Activated naive CD4-positive, alpha-beta T cell treated with anti-CD3 and anti-CD28 coated beads for 36 hours (primary cell): ENCODE data around the gene PLB1. TPM values are rescaled to one million over a fixed set of nuclear protein-coding genes. Genes with fewer than 3 reads are reported as not detected.
"Not testable (repeated sequence)": the region's sequence is repeated elsewhere in the genome, so short reads cannot be mapped to it uniquely, and the experiment has no call there.

Experiments
- CTCF ChIA-PET: fragments of 350-600 bp; sonication (Branson Sonifier 250); formaldehyde crosslinking; loops from one replicate; lab custom pipeline; 2021; ENCODE audit warnings: antibody characterized with exemption; lab: Charles Lee
- DNase-seq: peaks from one replicate; pipeline ENCODE4 v3.0.0-alpha.2; 2020
- H3K27ac Mint-ChIP-seq: one replicate; pipeline ENCODE4 v1.8.0; 2021; ENCODE audit warnings: mild to moderate bottlenecking, mixed read lengths
- H3K27me3 Mint-ChIP-seq: one replicate; pipeline ENCODE4 v1.8.0; 2021; ENCODE audit warnings: low read depth, mixed read lengths
- H3K36me3 Mint-ChIP-seq: one replicate; pipeline ENCODE4 v1.8.0; 2021; ENCODE audit warnings: low read depth, mixed read lengths
- H3K4me1 Mint-ChIP-seq: one replicate; pipeline ENCODE4 v1.8.0; 2021; ENCODE audit warnings: low read depth, mixed read lengths
- H3K4me3 Mint-ChIP-seq: one replicate; pipeline ENCODE4 v1.8.0; 2021; ENCODE audit warnings: mild to moderate bottlenecking, moderate library complexity, mixed read lengths
- H3K9me3 Mint-ChIP-seq: one replicate; pipeline ENCODE4 v1.8.0; 2021; ENCODE audit warnings: mixed read lengths
- intact Hi-C: fragments of 100-400 bp; cut with micrococcal nuclease; formaldehyde crosslinking; loops from one replicate; pipeline ENCODE4 v1.15.1; 2023
- total RNA-seq, 2 experiments: library from RNA; stranded (reverse); gene quantifications; one replicate each; pipeline ENCODE4 v1.2.3, GENCODE V29; 2021

Gene PLB1
- total RNA-seq, 2 experiments from 2014 or later = 1.3 to 1.6 TPM

GRCh38 chr2:28664120-28664842 is 168.4 kb downstream of the PLB1 start:
- Mint-ChIP-seq H3K27me3 (no peaks in the 10 kb centered on the region), H3K4me3 (no peak overlapping the region), H3K9me3 (no peaks in the 10 kb centered on the region), H3K27ac (no peak overlapping the region), H3K4me1 (no peaks in the 10 kb centered on the region), H3K36me3 (no peaks in the 10 kb centered on the region)
- CTCF ChIA-PET = interaction anchor here (0.6 to 1.0 kb wide), 2 partner anchors 69 to 389 kb away, joined by 3 read pairs; no protein-coding TSS in a partner anchor
- no peak for DNase-seq
- intact Hi-C loops = no loop called here

- intact Hi-C loops = no loop called here
- CTCF ChIA-PET = interaction anchor here (0.6 kb wide), 1 partner anchor 611 kb away, joined by 3 read pairs; no protein-coding TSS in a partner anchor
- H3K4me3 Mint-ChIP-seq = no peak overlapping the region
These were observed 169.3 kb downstream of the PLB1 start for GRCh38 chr2:28665041-28665704.

DNA sequence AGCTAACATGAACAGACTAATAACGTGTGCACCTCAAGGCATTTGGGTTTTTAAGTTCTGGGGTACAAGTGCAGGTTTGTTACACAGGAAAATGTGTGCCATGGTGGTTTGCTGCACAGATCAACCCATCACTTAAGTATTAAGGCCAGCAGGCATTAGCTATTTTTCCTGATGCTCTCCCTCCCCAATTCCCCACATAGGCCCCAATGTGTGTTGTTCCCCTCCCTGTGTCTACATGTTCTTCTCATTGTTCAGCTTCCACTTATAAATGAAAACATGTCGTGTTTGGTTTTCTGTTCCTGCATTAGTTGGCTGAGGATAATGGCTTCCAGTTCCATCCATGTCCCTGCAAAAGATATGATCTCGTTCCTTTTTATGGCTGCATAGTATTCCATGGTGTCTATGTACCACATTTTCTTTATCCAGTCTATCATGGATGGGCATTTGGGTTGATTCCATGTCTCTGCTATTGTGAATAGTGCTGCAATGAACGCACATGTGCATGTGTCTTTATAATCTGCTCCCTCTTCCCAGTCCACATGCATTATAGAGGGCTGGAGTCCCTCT is 170.0 kb downstream of the PLB1 start:
- H3K9me3 Mint-ChIP-seq, H3K4me1 Mint-ChIP-seq, H3K27me3 Mint-ChIP-seq, H3K36me3 Mint-ChIP-seq, CTCF ChIA-PET, H3K27ac Mint-ChIP-seq, H3K4me3 Mint-ChIP-seq, DNase-seq, intact Hi-C loops: not testable (repeated sequence)

More at GRCh38 chr2:28665041-28665704, 169.3 kb downstream of the PLB1 start:
- Mint-ChIP-seq H3K27ac (no peak overlapping the region), H3K9me3 (no peaks in the 10 kb centered on the region), H3K27me3 (no peaks in the 10 kb centered on the region), H3K36me3 (no peaks in the 10 kb centered on the region), H3K4me1 (no peaks in the 10 kb centered on the region)
- no peak for DNase-seq

DNA sequence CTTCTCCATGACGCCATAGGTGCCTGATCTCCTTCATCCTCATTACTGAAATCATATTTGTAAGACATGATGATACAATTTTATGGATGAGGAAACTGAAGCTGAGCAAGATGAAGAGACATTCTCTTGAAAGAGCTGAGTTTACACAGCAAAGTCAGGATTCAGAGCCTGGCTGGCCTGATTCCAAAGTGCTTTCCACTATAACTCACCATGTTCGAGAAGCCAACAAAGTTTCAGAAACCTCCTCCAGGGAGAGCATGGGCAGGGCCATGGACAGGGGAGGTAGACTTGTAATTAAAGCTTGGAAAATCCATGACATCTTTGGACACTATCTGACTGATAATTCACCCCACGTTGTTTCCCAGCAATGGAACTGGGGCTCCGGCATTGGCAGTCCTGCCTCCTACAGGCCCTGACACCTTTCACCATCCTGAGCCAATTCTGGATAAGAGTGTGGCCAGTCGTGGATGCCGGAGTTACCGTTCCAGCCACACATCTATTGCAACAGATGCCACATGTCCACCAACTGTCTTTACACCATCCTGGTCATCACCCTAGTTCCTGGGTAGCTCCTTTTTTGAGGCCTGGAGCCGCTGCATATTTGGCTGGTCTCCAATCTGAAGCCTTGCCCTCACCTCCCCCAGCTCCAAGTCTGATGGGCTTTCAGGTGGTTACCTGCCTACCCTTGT is 170.8 kb downstream of the PLB1 start:
- H3K27ac Mint-ChIP-seq = no peak overlapping the region
- intact Hi-C loops = no loop called here
- no peaks in the 10 kb centered on the region for H3K36me3 Mint-ChIP-seq
- no peak for DNase-seq
- CTCF ChIA-PET = no interaction called here
- H3K4me1 Mint-ChIP-seq = no peaks in the 10 kb centered on the region
- no peaks in the 10 kb centered on the region for H3K9me3 Mint-ChIP-seq
- no peak overlapping the region for H3K4me3 Mint-ChIP-seq
- no peaks in the 10 kb centered on the region for H3K27me3 Mint-ChIP-seq

DNA sequence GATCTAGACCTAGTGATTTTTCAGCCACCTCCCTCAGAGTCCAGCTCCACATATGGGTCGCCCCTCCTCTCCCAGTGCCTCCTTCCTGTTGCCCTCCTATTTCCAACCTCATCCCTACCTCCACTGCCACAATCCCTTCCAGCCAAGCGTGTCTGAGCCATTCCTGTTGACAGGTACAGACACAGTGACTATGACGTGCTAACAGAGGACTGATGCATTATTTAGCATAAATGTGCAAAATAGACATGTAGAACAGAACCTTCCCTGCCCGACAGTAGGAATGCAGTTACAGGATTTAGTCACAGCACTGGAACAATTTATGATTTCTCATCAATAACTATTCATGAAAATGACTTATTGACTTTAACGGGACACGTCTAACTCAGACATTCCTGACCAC is 171.4 kb downstream of the PLB1 start:
- Mint-ChIP-seq H3K27ac (no peak overlapping the region), H3K4me3 (no peak overlapping the region), H3K9me3 (peaks cover 4% of the 10 kb centered on the region), H3K4me1 (no peaks in the 10 kb centered on the region), H3K27me3 (no peaks in the 10 kb centered on the region), H3K36me3 (no peaks in the 10 kb centered on the region)
- intact Hi-C loops = no loop called here
- DNase-seq = no peak
- CTCF ChIA-PET = no interaction called here

DNA sequence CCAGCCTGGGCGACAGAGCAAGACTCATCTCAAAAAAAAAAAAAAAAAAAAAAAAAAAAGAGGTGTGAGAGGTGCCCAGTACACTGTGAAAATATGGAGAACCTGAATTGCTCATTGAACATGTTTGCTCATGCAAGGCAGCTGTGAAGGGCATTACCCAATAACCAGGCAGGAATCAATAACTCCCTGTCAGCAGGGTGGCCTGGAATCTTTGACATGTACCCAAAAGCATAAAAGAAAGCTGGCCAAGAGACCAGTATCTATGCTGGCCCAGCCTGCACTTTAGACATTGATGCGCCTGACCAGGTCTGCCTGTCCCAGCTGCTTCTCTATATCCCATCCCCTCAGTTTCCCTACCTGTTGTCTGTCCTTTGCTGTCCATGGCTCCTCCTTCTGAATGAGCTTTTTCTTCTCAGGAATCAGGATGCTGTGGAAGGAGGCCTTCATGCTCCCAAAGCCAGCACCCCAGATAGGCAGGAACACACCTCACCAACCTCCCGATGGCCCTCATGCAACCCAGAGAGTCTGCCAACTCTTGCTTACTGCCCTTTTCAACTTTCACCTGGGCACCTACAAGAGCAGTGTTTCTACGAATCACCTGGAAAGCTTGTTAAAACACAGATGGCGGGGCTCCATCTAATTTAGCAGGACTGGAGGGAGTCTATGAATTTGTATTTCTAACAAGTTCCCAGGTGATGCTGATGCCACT is 172.4 kb downstream of the PLB1 start:
- Mint-ChIP-seq H3K4me1 (no peaks in the 10 kb centered on the region), H3K27me3 (no peaks in the 10 kb centered on the region), H3K27ac (no peak overlapping the region), H3K4me3 (no peak overlapping the region), H3K9me3 (peaks cover 12% of the 10 kb centered on the region), H3K36me3 (no peaks in the 10 kb centered on the region)
- CTCF ChIA-PET = interaction anchor here (0.9 kb wide), 1 partner anchor 74 kb away, joined by 3 read pairs; no protein-coding TSS in a partner anchor
- no peak for DNase-seq
- intact Hi-C loops = no loop called here

DNA sequence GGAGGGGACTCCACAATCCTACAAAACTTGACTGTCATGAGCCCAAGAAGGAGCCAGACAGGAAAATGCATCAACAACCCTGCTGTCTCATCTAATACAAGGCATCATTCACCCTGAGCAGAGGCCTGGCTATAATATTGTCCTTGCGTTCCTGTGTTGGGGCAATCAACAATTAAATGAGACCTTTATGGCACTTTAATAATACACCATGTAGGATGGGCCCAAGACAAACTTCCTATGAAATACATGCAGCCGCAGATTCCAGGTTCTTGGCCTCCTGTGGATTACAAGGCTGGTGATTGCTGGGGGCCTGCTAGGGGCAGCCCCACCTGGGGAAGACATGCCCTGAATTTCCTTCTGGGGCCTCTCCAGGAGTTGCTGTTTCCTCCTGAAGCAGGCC is 173.0 kb downstream of the PLB1 start:
- H3K4me1 Mint-ChIP-seq = no peaks in the 10 kb centered on the region
- no peaks in the 10 kb centered on the region for H3K27me3 Mint-ChIP-seq
- DNase-seq = no peak
- intact Hi-C loops = no loop called here
- CTCF ChIA-PET = interaction anchor here (0.9 kb wide), 1 partner anchor 75 kb away, joined by 3 read pairs; no protein-coding TSS in a partner anchor
- peaks cover 17% of the 10 kb centered on the region for H3K9me3 Mint-ChIP-seq
- no peak overlapping the region for H3K27ac Mint-ChIP-seq
- H3K4me3 Mint-ChIP-seq = no peak overlapping the region
- H3K36me3 Mint-ChIP-seq = no peaks in the 10 kb centered on the region

DNA sequence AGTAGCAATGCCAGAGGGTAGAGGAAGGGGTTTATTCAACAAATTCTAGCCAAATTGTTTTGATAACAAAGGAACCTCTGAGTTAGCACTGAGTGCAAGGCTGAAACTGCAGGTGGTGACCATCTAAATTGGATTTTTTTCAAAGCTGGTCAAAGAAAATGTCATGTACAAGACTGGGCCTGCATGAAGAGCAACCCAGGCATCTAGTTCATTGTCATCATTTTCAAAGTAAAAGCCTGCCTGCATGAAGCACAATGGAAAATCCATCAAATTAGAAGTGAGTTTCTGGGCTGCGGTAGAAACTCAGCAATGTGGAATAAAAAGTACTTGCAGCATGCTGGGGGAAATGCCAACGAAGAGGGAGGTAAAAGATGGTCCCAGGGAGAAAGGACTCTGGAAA is 175.0 kb downstream of the PLB1 start:
- Mint-ChIP-seq H3K4me1 (no peaks in the 10 kb centered on the region), H3K27me3 (no peaks in the 10 kb centered on the region), H3K9me3 (peaks cover 17% of the 10 kb centered on the region), H3K27ac (no peak overlapping the region), H3K4me3 (no peak overlapping the region), H3K36me3 (no peaks in the 10 kb centered on the region)
- no peak for DNase-seq
- CTCF ChIA-PET = interaction anchor here (0.6 kb wide), 1 partner anchor 417 kb away, joined by 4 read pairs; no protein-coding TSS in a partner anchor
- intact Hi-C loops = no loop called here

GRCh38 chr2:28673338-28673737 is 177.5 kb downstream of the PLB1 start:
- peaks cover 2% of the 10 kb centered on the region for H3K4me1 Mint-ChIP-seq
- H3K4me3 Mint-ChIP-seq = no peak overlapping the region
- DNase-seq = no peak
- intact Hi-C loops = no loop called here
- H3K27ac Mint-ChIP-seq = no peak overlapping the region
- CTCF ChIA-PET = interaction anchor here (0.7 kb wide), 1 partner anchor 138 kb away, joined by 3 read pairs; no protein-coding TSS in a partner anchor
- no peaks in the 10 kb centered on the region for H3K27me3 Mint-ChIP-seq
- peaks cover 17% of the 10 kb centered on the region for H3K9me3 Mint-ChIP-seq
- H3K36me3 Mint-ChIP-seq = no peaks in the 10 kb centered on the region

GRCh38 chr2:28674062-28674712 is 178.3 kb downstream of the PLB1 start:
- H3K4me3 Mint-ChIP-seq = no peak overlapping the region
- CTCF ChIA-PET = no interaction called here
- intact Hi-C loops = no loop called here
- H3K27me3 Mint-ChIP-seq = no peaks in the 10 kb centered on the region
- DNase-seq = no peak
- H3K4me1 Mint-ChIP-seq = peaks cover 8% of the 10 kb centered on the region
- H3K9me3 Mint-ChIP-seq = peaks cover 17% of the 10 kb centered on the region
- H3K36me3 Mint-ChIP-seq = no peaks in the 10 kb centered on the region
- H3K27ac Mint-ChIP-seq = no peak overlapping the region

GRCh38 chr2:28674713-28675068 is 178.8 kb downstream of the PLB1 start:
- no peak overlapping the region for H3K27ac Mint-ChIP-seq
- H3K9me3 Mint-ChIP-seq = peaks cover 17% of the 10 kb centered on the region
- no peaks in the 10 kb centered on the region for H3K36me3 Mint-ChIP-seq
- CTCF ChIA-PET = no interaction called here
- intact Hi-C loops = no loop called here
- DNase-seq = no peak
- peaks cover 13% of the 10 kb centered on the region for H3K4me1 Mint-ChIP-seq
- H3K27me3 Mint-ChIP-seq = no peaks in the 10 kb centered on the region
- no peak overlapping the region for H3K4me3 Mint-ChIP-seq
